Ishikawa (cell line): ENCODE results near the gene SLC28A1.

Source experiments
- CEBPB ChIP-seq: IDR thresholded peaks from 2 replicates; pipeline ENCODE4 v1.6.1; 2012
- CREB1 ChIP-seq: IDR thresholded peaks from 2 replicates; pipeline ENCODE4 v1.6.1; 2012; ENCODE audit warnings: low read depth
- EP300 ChIP-seq: IDR thresholded peaks from 2 replicates; pipeline ENCODE4 v1.6.1; 2012; ENCODE audit warnings: borderline replicate concordance
- MAX ChIP-seq: IDR thresholded peaks from 2 replicates; pipeline ENCODE4 v1.6.1; 2012
- NFIC ChIP-seq: IDR thresholded peaks from 2 replicates; pipeline ENCODE4 v1.6.1; 2012
- RAD21 ChIP-seq: IDR thresholded peaks from 2 replicates; pipeline ENCODE4 v1.6.1; 2012; ENCODE audit warnings: low read depth
- REST ChIP-seq: IDR thresholded peaks from 2 replicates; pipeline ENCODE4 v1.6.1; 2012; ENCODE audit warnings: low read depth, mild to moderate bottlenecking
- TAF1 ChIP-seq: IDR thresholded peaks from 2 replicates; pipeline ENCODE4 v1.6.1; 2012; ENCODE audit warnings: low read depth, mild to moderate bottlenecking
- TCF12 ChIP-seq: IDR thresholded peaks from 2 replicates; pipeline ENCODE4 v1.6.1; 2012; ENCODE audit warnings: low read depth
- YY1 ChIP-seq: IDR thresholded peaks from 2 replicates; pipeline ENCODE4 v1.6.1; 2012; ENCODE audit warnings: low read depth

DNA sequence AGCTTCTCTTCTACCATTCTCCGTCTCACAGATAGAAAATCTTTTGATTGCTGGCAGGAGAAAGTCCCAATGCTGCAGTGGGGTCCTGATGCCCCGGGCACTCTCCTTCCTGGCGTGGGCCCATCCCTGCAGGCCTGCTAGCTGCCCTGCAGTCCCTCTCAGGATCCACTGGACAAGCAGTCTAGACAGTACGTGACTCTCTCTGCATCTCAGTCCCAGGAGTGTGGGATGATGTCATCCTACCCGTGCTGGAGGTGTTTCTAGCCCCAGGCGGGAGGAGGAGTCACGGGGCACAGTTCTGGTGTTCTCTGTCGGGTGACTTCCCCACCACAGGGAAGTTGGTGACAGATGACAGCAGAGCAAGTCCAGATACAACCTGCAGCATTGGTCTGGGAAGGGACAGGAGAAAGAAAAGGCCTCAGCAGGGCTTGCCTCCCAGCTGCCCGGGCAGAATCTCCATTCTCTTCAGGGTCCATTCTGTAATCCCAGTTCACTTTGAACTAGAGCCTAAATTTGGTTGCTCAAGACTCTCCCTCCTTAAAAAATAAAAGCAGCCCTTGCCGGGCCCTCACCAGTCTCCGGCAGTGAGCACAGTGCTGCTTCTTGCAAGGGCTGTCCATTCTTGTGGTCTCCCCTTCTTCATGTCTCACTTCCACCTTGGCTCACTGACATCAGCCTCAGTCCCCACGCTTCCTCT, 30.6 kb downstream of the SLC28A1 start:
- TF ChIP-seq CEBPB (no peak), EP300 (peak; percentile 38; the same call in 1 of the 2 replicates), YY1 (no peak), NFIC (peak; percentile 31; the same call in 1 of the 2 replicates), RAD21 (no peak), REST (no peak), TAF1 (peak; percentile 37; the same call in 1 of the 2 replicates), CREB1 (no peak), MAX (no peak), TCF12 (peak; percentile 39; the same call in 1 of the 2 replicates)
